HepG2 (cell line): ENCODE measurements around the gene IGIP.

Experiments used
- ELK4 ChIP-seq: sonication (generic); formaldehyde crosslinking; IDR thresholded peaks from 2 replicates; pipeline ENCODE4 v1.9.0; 2021; ENCODE audit warnings: missing genetic modification reagents, borderline replicate concordance
- FIP1L1 ChIP-seq: fragments of 200-400 bp; formaldehyde crosslinking; IDR thresholded peaks from 2 replicates; pipeline ENCODE4 v1.6.1; 2018; ENCODE audit warnings: low read depth, mild to moderate bottlenecking, low read length, moderate library complexity, borderline replicate concordance; ENCODE audit not compliant: insufficient read depth
- GABPA ChIP-seq, 2 experiments: IDR thresholded peaks; 2 replicates each; pipeline ENCODE4 v1.6.1; 2011 to 2016; ENCODE audit warnings: low read depth in 2 of 2, low read length in 1 of 2, missing biosample characterization in 1 of 2, missing genetic modification characterization in 1 of 2
- GATAD2A ChIP-seq: IDR thresholded peaks from 2 replicates; pipeline ENCODE4 v1.6.1; 2016
- GMEB1 ChIP-seq: sonication (generic); formaldehyde crosslinking; IDR thresholded peaks from 2 replicates; pipeline ENCODE4 v1.5.1; 2020; ENCODE audit warnings: missing genetic modification reagents, mild to moderate bottlenecking, borderline replicate concordance
- NPAS2 ChIP-seq: sonication (generic); formaldehyde crosslinking; IDR thresholded peaks from 2 replicates; pipeline ENCODE4 v1.8.0; 2022; ENCODE audit warnings: mild to moderate bottlenecking, missing genetic modification reagents, borderline replicate concordance
- REST ChIP-seq, 2 experiments: IDR thresholded peaks; 2 replicates each; pipeline ENCODE4 v1.6.1; 2011 to 2012; ENCODE audit warnings: low read length in 2 of 2, borderline replicate concordance in 1 of 2, low read depth in 1 of 2, mild to moderate bottlenecking in 1 of 2, moderate library complexity in 1 of 2
- SP2 ChIP-seq: sonication (generic); formaldehyde crosslinking; IDR thresholded peaks from 2 replicates; pipeline ENCODE4 v1.5.1; 2020; ENCODE audit warnings: mild to moderate bottlenecking, missing genetic modification reagents

DNA sequence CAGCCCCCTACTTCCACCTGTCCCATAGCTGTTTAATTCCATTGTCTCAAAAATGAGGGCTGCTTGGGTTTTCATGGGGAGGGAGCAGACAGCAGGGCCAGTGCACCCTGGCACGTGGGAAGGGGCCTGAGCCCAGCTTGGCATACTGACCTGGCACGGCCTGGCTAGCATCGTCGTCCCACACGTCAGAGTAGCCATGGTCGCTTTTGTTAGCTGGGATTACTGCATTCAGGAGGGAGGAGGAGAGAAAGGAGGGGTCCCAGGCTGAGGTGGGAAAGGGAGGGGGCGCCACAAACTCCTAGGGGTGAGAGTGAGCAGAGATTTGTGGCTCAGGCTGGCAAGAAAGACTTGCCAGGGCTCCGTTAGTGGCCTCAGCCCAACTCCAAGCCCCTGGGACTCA lies 28.2 kb downstream of the IGIP start:
- no peak for TF ChIP-seq SP2 (CRISPR knock-in tag)
- TF ChIP-seq NPAS2 = no peak
- no peak for TF ChIP-seq GATAD2A
- TF ChIP-seq FIP1L1 = no peak
- no peak for TF ChIP-seq GMEB1 (CRISPR knock-in tag)
- no peak for TF ChIP-seq REST (IDR thresholded peaks at IDR 0.05; ENCODE audit: borderline replicate concordance in 1 of 2, low read depth in 1 of 2, low read length in 2 of 2)
- no peak for TF ChIP-seq ELK4
- no peak for TF ChIP-seq GABPA (IDR thresholded peaks at IDR 0.05; ENCODE audit: low read depth, low read length)
- no peak for TF ChIP-seq GABPA (CRISPR knock-in tag; IDR thresholded peaks at IDR 0.05; ENCODE audit: low read depth)
